ENCODE measurements around the gene LAMA4. TPM values are rescaled to one million over a fixed set of nuclear protein-coding genes. Genes with fewer than 3 reads are reported as not detected.
A peak's percentile ranks its signal among the peaks of the same experiment; 100 is the strongest.

Gene LAMA4
- total RNA-seq, 1 experiment from 2014 or later = 2.6 TPM

- no peak for DNase-seq (ENCODE audit: low spot score)
- in situ Hi-C loops (cut with HindIII; ENCODE audit: low sequenced_read_pairs) = no loop called here
Measured at GRCh38 chr6:112172540-112172939, 81.8 kb downstream of the LAMA4 start.

- no peak for DNase-seq (ENCODE audit: low spot score)
- in situ Hi-C loops (cut with HindIII; ENCODE audit: low sequenced_read_pairs) = no loop called here
Measured at GRCh38 chr6:112169541-112169940, 84.8 kb downstream of the LAMA4 start.

GRCh38 chr6:112163295-112164257, 90.8 kb downstream of the LAMA4 start:
- in situ Hi-C loops (cut with HindIII; ENCODE audit: low sequenced_read_pairs) = no loop called here

GRCh38 chr6:112160745-112161144, 93.6 kb downstream of the LAMA4 start:
- no peak for DNase-seq (ENCODE audit: low spot score)
- in situ Hi-C loops (cut with HindIII; ENCODE audit: low sequenced_read_pairs) = no loop called here

More at GRCh38 chr6:112163295-112164257, 90.8 kb downstream of the LAMA4 start:
- DNase-seq (ENCODE audit: low spot score) = peak; percentile 56

- no peak for DNase-seq (ENCODE audit: low spot score)
- in situ Hi-C loops (cut with HindIII; ENCODE audit: low sequenced_read_pairs) = no loop called here
Measured at GRCh38 chr6:112156668-112157067, 97.7 kb downstream of the LAMA4 start.

- in situ Hi-C loops (cut with HindIII; ENCODE audit: low sequenced_read_pairs) = no loop called here
- no peak for DNase-seq (ENCODE audit: low spot score)
Measured at GRCh38 chr6:112155886-112156285, 98.5 kb downstream of the LAMA4 start.

- in situ Hi-C loops (cut with HindIII; ENCODE audit: low sequenced_read_pairs) = no loop called here
- DNase-seq (ENCODE audit: low spot score) = no peak
Measured at GRCh38 chr6:112154711-112155110, 99.7 kb downstream of the LAMA4 start.

- peak; percentile 24 for DNase-seq (ENCODE audit: low spot score)
- in situ Hi-C loops (cut with HindIII; ENCODE audit: low sequenced_read_pairs) = no loop called here
Measured at GRCh38 chr6:112153926-112154607, 100.3 kb downstream of the LAMA4 start.

GRCh38 chr6:112150363-112150762, 104.0 kb downstream of the LAMA4 start:
- DNase-seq (ENCODE audit: low spot score) = no peak

GRCh38 chr6:112149719-112150263, 104.6 kb downstream of the LAMA4 start:
- DNase-seq (ENCODE audit: low spot score) = no peak
- in situ Hi-C loops (cut with HindIII; ENCODE audit: low sequenced_read_pairs) = no loop called here

More at GRCh38 chr6:112150363-112150762, 104.0 kb downstream of the LAMA4 start:
- in situ Hi-C loops (cut with HindIII; ENCODE audit: low sequenced_read_pairs) = no loop called here

- in situ Hi-C loops (cut with HindIII; ENCODE audit: low sequenced_read_pairs) = no loop called here
Measured at GRCh38 chr6:112149236-112149635, 105.1 kb downstream of the LAMA4 start.

GRCh38 chr6:112148103-112148502, 106.3 kb downstream of the LAMA4 start:
- DNase-seq (ENCODE audit: low spot score) = no peak
- in situ Hi-C loops (cut with HindIII; ENCODE audit: low sequenced_read_pairs) = no loop called here

More at GRCh38 chr6:112149236-112149635, 105.1 kb downstream of the LAMA4 start:
- DNase-seq (ENCODE audit: low spot score) = no peak

- peak; percentile 58 for DNase-seq (ENCODE audit: low spot score)
- in situ Hi-C loops (cut with HindIII; ENCODE audit: low sequenced_read_pairs) = no loop called here
Measured at GRCh38 chr6:112145080-112145573, 109.2 kb downstream of the LAMA4 start.

GRCh38 chr6:112144145-112144926, 110.0 kb downstream of the LAMA4 start:
- in situ Hi-C loops (cut with HindIII; ENCODE audit: low sequenced_read_pairs) = no loop called here

GRCh38 chr6:112141707-112142106, 112.7 kb downstream of the LAMA4 start:
- DNase-seq (ENCODE audit: low spot score) = no peak
- in situ Hi-C loops (cut with HindIII; ENCODE audit: low sequenced_read_pairs) = no loop called here

More at GRCh38 chr6:112144145-112144926, 110.0 kb downstream of the LAMA4 start:
- DNase-seq (ENCODE audit: low spot score) = peak; percentile 81

GRCh38 chr6:112139052-112139451, 115.3 kb downstream of the LAMA4 start:
- in situ Hi-C loops (cut with HindIII; ENCODE audit: low sequenced_read_pairs) = no loop called here
- DNase-seq (ENCODE audit: low spot score) = no peak

- in situ Hi-C loops (cut with HindIII; ENCODE audit: low sequenced_read_pairs) = no loop called here
- no peak for DNase-seq (ENCODE audit: low spot score)
Measured at GRCh38 chr6:112130878-112131277, 123.5 kb downstream of the LAMA4 start.

- DNase-seq (ENCODE audit: low spot score) = no peak
- in situ Hi-C loops (cut with HindIII; ENCODE audit: low sequenced_read_pairs) = no loop called here
Measured at GRCh38 chr6:112128208-112128607, 126.2 kb downstream of the LAMA4 start.

GRCh38 chr6:112123982-112124381, 130.4 kb downstream of the LAMA4 start:
- DNase-seq (ENCODE audit: low spot score) = no peak
- in situ Hi-C loops (cut with HindIII; ENCODE audit: low sequenced_read_pairs) = no loop called here
